Epithelial cell of esophagus (primary cell): ENCODE data around the gene NFIA.

Experiments used
- DNase-seq: peaks from one replicate; pipeline ENCODE4 v3.0.0; 2010; ENCODE audit warnings: low read depth
- H3K4me3 ChIP-seq: 2 replicates; pipeline ENCODE4 v1.5.1; 2011; ENCODE audit warnings: mild to moderate bottlenecking, low read length, control low read depth
- TF ChIP-seq, protein P1 (sequence below): IDR thresholded peaks from 2 replicates; pipeline ENCODE4 v1.5.1; 2011; ENCODE audit warnings: low read depth, mild to moderate bottlenecking, low read length, control low read depth, inconsistent platforms; ENCODE audit not compliant: insufficient read depth; ENCODE audit errors: missing control alignments

Gene NFIA

GRCh38 chr1:61049850-61050540 is 32.4 kb upstream of the NFIA start:
- DNase-seq = peak; percentile 83
- TF ChIP-seq, protein P1, sequence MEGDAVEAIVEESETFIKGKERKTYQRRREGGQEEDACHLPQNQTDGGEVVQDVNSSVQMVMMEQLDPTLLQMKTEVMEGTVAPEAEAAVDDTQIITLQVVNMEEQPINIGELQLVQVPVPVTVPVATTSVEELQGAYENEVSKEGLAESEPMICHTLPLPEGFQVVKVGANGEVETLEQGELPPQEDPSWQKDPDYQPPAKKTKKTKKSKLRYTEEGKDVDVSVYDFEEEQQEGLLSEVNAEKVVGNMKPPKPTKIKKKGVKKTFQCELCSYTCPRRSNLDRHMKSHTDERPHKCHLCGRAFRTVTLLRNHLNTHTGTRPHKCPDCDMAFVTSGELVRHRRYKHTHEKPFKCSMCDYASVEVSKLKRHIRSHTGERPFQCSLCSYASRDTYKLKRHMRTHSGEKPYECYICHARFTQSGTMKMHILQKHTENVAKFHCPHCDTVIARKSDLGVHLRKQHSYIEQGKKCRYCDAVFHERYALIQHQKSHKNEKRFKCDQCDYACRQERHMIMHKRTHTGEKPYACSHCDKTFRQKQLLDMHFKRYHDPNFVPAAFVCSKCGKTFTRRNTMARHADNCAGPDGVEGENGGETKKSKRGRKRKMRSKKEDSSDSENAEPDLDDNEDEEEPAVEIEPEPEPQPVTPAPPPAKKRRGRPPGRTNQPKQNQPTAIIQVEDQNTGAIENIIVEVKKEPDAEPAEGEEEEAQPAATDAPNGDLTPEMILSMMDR = peak; percentile 95
- H3K4me3 ChIP-seq = peak overlapping the region; percentile 56

GRCh38 chr1:61050541-61051442 is 31.6 kb upstream of the NFIA start:
- H3K4me3 ChIP-seq = peak overlapping the region; percentile 56
- DNase-seq = no peak
- TF ChIP-seq, protein P1 = no peak

DNA sequence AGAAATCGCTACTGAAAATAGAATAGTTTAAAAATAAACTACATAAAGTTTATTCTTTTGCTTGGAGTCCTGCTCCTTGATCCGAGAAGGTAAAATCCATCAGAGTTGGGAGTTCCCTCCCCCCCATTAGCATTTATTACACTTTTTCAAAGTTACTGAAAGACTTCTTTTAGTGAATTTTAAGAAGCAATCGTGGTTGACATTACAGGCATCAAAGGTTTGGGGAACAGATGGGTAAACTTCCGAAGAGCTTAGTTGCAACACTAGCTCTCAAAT is 31.0 kb upstream of the NFIA start:
- no peak for DNase-seq
- TF ChIP-seq, protein P1 = no peak
- no peak overlapping the region for H3K4me3 ChIP-seq

GRCh38 chr1:61051719-61052394 is 30.5 kb upstream of the NFIA start:
- H3K4me3 ChIP-seq = no peak overlapping the region
- no peak for DNase-seq
- TF ChIP-seq, protein P1 = no peak

- TF ChIP-seq, protein P1 = no peak
- DNase-seq = no peak
- H3K4me3 ChIP-seq = no peak overlapping the region
Observed at GRCh38 chr1:61052395-61053225, 29.8 kb upstream of the NFIA start.

DNA sequence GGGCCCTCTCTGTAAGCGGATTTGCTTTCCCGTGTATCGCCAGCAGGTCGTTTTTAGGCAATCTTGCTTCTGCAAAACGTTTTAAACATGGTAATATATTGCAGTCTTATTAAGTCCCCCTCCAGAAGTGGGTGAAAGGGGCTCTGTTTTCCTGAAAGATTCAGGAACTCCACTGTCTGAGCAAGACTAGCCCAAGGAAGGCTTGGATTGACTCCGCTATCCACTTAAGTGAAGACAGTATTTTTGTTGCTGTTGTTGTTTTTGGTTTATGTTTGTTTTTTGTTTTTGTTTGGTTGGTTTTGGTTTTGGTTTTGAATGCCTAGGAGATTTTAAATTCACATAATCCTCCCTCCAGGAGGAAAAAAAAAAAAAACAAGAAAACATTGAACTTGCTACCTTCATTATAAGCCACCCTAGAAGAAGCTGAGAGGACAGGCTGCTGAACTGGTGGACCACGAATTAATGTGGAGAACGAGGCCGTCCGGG is 29.1 kb upstream of the NFIA start:
- no peak for DNase-seq
- TF ChIP-seq, protein P1 = no peak
- H3K4me3 ChIP-seq = no peak overlapping the region
